RWPE2 (cell line): Measurements from ENCODE around the gene PTPRD.
A peak's percentile ranks its signal among the peaks of the same experiment; 100 is the strongest.

Experiments
- ATAC-seq: fragments of 200-7000 bp; cut with Tn5 transposase; 3 replicates; pipeline ENCODE4 v1.9.1; 2021; ENCODE audit warnings: low read depth
- DNase-seq: peaks from one replicate; pipeline ENCODE4 v3.0.0-alpha.2; 2020; ENCODE audit warnings: low spot score
- H3K27ac ChIP-seq: fragments of 450-650 bp; 2 replicates; pipeline ENCODE4 v1.5.1; 2017; ENCODE audit warnings: mild to moderate bottlenecking; ENCODE audit not compliant: poor library complexity, severe bottlenecking
- H3K27me3 ChIP-seq: fragments of 250-450 bp; sonication (Bioruptor Pico); 2 replicates; pipeline ENCODE4 v1.5.1; 2021; ENCODE audit warnings: mild to moderate bottlenecking, moderate library complexity; ENCODE audit not compliant: insufficient read depth, poor library complexity, severe bottlenecking
- H3K36me3 ChIP-seq: fragments of 250-450 bp; sonication (Bioruptor Pico); 2 replicates; pipeline ENCODE4 v1.5.1; 2020; ENCODE audit warnings: low read depth, mild to moderate bottlenecking, moderate library complexity
- H3K4me1 ChIP-seq: fragments of 250-450 bp; sonication (Bioruptor Pico); 2 replicates; pipeline ENCODE4 v1.5.1; 2021; ENCODE audit warnings: mild to moderate bottlenecking, moderate library complexity; ENCODE audit not compliant: insufficient read depth, poor library complexity, severe bottlenecking
- H3K4me3 ChIP-seq: fragments of 250-450 bp; sonication (Bioruptor Pico); 2 replicates; pipeline ENCODE4 v1.5.1; 2021; ENCODE audit warnings: mild to moderate bottlenecking, moderate library complexity; ENCODE audit not compliant: severe bottlenecking
- H3K9me3 ChIP-seq: fragments of 250-450 bp; sonication (Bioruptor Pico); 2 replicates; pipeline ENCODE4 v1.5.1; 2021; ENCODE audit warnings: mild to moderate bottlenecking, moderate library complexity; ENCODE audit not compliant: severe bottlenecking
- TF ChIP-seq, protein P1 (sequence below): fragments of 450-650 bp; IDR thresholded peaks from one replicate; pipeline ENCODE4 v1.5.1; 2017; ENCODE audit warnings: mild to moderate bottlenecking, moderate library complexity; ENCODE audit not compliant: poor library complexity, severe bottlenecking

The PTPRD gene

DNA sequence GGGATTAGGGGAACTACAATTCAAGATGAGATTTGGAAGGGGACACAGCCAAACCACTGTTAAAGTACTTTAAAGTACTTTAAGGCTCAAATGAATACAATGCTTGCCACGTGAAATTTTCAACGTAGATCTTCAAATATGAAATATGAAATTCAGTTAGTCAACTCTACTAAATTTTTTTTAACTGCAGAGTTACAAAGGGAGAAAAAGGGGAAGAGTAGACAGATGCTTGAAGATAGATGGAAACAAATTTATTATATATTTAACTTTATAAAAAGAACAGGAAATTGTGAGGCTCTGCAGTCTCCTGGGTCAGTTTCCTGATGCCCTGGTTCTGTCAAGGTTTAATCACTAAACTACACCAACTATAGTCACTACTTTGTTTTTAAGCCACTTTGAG lies 2027.8 kb downstream of the PTPRD start:
- H3K9me3 ChIP-seq, result no peaks in the 10 kb centered on the region
- DNase-seq, result no peak
- H3K27me3 ChIP-seq, result no peaks in the 10 kb centered on the region
- H3K27ac ChIP-seq, result no peak overlapping the region
- H3K4me1 ChIP-seq, result no peaks in the 10 kb centered on the region
- H3K4me3 ChIP-seq, result no peak overlapping the region
- TF ChIP-seq, protein P1, sequence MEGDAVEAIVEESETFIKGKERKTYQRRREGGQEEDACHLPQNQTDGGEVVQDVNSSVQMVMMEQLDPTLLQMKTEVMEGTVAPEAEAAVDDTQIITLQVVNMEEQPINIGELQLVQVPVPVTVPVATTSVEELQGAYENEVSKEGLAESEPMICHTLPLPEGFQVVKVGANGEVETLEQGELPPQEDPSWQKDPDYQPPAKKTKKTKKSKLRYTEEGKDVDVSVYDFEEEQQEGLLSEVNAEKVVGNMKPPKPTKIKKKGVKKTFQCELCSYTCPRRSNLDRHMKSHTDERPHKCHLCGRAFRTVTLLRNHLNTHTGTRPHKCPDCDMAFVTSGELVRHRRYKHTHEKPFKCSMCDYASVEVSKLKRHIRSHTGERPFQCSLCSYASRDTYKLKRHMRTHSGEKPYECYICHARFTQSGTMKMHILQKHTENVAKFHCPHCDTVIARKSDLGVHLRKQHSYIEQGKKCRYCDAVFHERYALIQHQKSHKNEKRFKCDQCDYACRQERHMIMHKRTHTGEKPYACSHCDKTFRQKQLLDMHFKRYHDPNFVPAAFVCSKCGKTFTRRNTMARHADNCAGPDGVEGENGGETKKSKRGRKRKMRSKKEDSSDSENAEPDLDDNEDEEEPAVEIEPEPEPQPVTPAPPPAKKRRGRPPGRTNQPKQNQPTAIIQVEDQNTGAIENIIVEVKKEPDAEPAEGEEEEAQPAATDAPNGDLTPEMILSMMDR, result no peak
- no peak for ATAC-seq
- no peaks in the 10 kb centered on the region for H3K36me3 ChIP-seq

DNA sequence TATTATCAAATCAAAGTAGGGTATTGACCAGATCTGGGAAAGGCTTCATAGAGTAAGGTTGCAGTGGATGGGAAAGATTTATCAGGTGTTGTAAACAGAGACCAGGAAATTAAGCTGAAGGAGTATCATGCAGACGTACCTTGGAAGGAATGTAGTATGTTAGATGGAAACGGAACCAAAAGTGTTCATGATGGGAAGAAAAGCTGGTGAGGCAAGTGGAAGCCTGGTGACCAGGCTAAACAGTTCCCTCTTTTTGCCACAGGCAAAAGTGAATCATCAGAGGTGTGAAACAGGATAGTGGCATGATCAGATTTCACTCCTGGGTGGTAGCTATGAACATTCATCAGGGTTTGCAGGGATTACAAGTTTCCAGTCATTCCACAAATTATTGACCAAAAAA lies 2033.1 kb downstream of the PTPRD start:
- Histone ChIP-seq H3K4me3 (no peak overlapping the region), H3K4me1 (peaks cover 3% of the 10 kb centered on the region), H3K36me3 (no peaks in the 10 kb centered on the region), H3K27me3 (no peaks in the 10 kb centered on the region), H3K27ac (no peak overlapping the region), H3K9me3 (no peaks in the 10 kb centered on the region)
- TF ChIP-seq, protein P1, result no peak
- ATAC-seq, result peak; percentile 77
- no peak for DNase-seq

DNA sequence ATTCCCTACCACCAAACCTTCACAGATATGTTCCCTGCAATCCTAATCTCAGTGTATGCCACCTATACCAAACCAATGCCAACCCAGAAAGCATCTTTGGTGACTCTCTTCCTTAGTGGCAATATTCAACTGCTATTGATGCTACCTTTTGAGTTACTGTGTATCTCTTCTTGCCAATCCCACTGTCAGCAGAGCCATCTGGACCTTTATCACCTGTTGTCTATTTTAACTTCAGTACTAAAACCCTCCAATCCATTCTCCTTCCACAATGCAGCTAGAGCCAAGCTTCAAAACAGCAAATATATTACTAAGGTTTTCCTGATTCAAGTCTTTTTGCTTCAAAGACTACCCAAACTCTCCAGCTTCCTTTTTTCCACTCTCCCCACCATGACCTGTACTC lies 2036.1 kb downstream of the PTPRD start:
- TF ChIP-seq, protein P1, result no peak
- peaks cover 3% of the 10 kb centered on the region for H3K4me1 ChIP-seq
- no peaks in the 10 kb centered on the region for H3K36me3 ChIP-seq
- ATAC-seq, result no peak
- no peaks in the 10 kb centered on the region for H3K27me3 ChIP-seq
- no peak for DNase-seq
- no peaks in the 10 kb centered on the region for H3K9me3 ChIP-seq
- H3K4me3 ChIP-seq, result no peak overlapping the region
- H3K27ac ChIP-seq, result no peak overlapping the region

DNA sequence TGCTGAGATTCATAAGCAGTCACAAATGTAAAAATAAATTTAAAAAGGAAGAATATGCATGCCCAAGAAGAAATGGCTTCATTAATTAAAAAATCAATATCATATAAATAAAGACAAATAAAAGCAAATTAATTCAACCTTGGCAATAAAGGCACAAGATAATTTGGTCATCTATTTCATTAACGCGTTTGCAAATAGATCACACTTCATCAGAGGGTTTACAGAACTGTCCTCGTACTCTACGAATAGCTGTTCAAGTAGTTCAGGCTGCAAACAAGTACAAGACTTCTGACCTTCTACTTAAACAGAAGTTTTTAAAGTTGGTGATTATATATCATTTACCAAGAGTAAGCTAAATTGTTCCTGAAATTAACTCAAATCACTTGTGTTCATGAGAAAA lies 2038.0 kb downstream of the PTPRD start:
- Histone ChIP-seq H3K9me3 (no peaks in the 10 kb centered on the region), H3K36me3 (no peaks in the 10 kb centered on the region), H3K27ac (no peak overlapping the region), H3K27me3 (no peaks in the 10 kb centered on the region), H3K4me1 (peaks cover 3% of the 10 kb centered on the region), H3K4me3 (no peak overlapping the region)
- TF ChIP-seq, protein P1, result no peak
- ATAC-seq, result no peak
- no peak for DNase-seq

DNA sequence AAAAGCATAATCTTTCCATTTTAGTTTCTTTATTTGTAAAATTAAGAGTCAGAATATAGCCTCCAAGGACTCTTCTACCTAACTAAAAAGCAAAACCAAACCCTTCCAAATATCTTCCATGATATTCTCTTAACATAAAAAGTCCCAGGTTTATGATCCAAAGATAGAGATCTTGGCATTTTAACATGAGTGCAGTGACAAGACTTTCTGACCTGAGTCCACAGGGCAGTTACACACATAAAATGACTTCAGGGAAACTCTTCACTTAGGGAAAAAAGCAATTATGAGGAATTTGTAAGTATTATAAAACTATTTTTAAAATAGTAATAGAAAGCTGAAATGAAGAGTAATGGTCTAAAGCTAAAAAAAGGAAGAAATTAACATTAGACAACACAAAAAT lies 2040.6 kb downstream of the PTPRD start:
- Histone ChIP-seq H3K27me3 (no peaks in the 10 kb centered on the region), H3K9me3 (no peaks in the 10 kb centered on the region)
- TF ChIP-seq, protein P1, result no peak

More for the DNA sequence above, 2040.6 kb downstream of the PTPRD start:
- H3K27ac ChIP-seq, result no peak overlapping the region
- DNase-seq (no peak), ATAC-seq (no peak)
- H3K36me3 ChIP-seq, result no peaks in the 10 kb centered on the region
- no peak overlapping the region for H3K4me3 ChIP-seq
- no peaks in the 10 kb centered on the region for H3K4me1 ChIP-seq
